ENCODE measurements around the gene CDH7.

Gene CDH7

GRCh38 chr18:65769652-65770051, 18.8 kb downstream of the CDH7 start:
- no peak for DNase-seq

GRCh38 chr18:65786474-65786873, 35.7 kb downstream of the CDH7 start:
- no peak for DNase-seq

GRCh38 chr18:65788373-65788772, 37.6 kb downstream of the CDH7 start:
- peak; percentile 77 for DNase-seq

GRCh38 chr18:65790604-65791003, 39.8 kb downstream of the CDH7 start:
- no peak for DNase-seq

GRCh38 chr18:65791719-65792118, 40.9 kb downstream of the CDH7 start:
- no peak for DNase-seq

GRCh38 chr18:65792456-65793074, 41.8 kb downstream of the CDH7 start:
- DNase-seq, result no peak

GRCh38 chr18:65808759-65809158, 57.9 kb downstream of the CDH7 start:
- DNase-seq, result no peak

GRCh38 chr18:65811307-65811706, 60.5 kb downstream of the CDH7 start:
- no peak for DNase-seq

GRCh38 chr18:65815506-65815905, 64.7 kb downstream of the CDH7 start:
- no peak for DNase-seq

GRCh38 chr18:65817178-65817577, 66.4 kb downstream of the CDH7 start:
- DNase-seq, result no peak

GRCh38 chr18:65821911-65822310, 71.1 kb downstream of the CDH7 start:
- no peak for DNase-seq

GRCh38 chr18:65822826-65823225, 72.0 kb downstream of the CDH7 start:
- no peak for DNase-seq

- no peak for DNase-seq
Observed at GRCh38 chr18:65827444-65827843, 76.6 kb downstream of the CDH7 start.

GRCh38 chr18:65835881-65836280, 85.1 kb downstream of the CDH7 start:
- no peak for DNase-seq

- DNase-seq, result no peak
Observed at GRCh38 chr18:65846107-65846506, 95.3 kb downstream of the CDH7 start.

GRCh38 chr18:65852273-65852672, 101.5 kb downstream of the CDH7 start:
- no peak for DNase-seq

- DNase-seq, result no peak
Observed at GRCh38 chr18:65859075-65859474, 108.3 kb downstream of the CDH7 start.

GRCh38 chr18:65869527-65869926, 118.7 kb downstream of the CDH7 start:
- no peak for DNase-seq

- no peak for DNase-seq
Observed at GRCh38 chr18:65876310-65876709, 125.5 kb downstream of the CDH7 start.

- DNase-seq, result no peak
Observed at GRCh38 chr18:65897292-65897691, 146.5 kb downstream of the CDH7 start.

- DNase-seq, result no peak
Observed at GRCh38 chr18:65901522-65901921, 150.7 kb downstream of the CDH7 start.

- no peak for DNase-seq
Observed at GRCh38 chr18:65906621-65907034, 155.8 kb downstream of the CDH7 start.

- no peak for DNase-seq
Observed at GRCh38 chr18:65907281-65907680, 156.5 kb downstream of the CDH7 start.

- DNase-seq, result no peak
Observed at GRCh38 chr18:65919018-65919417, 168.2 kb downstream of the CDH7 start.

GRCh38 chr18:65919663-65920062, 168.9 kb downstream of the CDH7 start:
- no peak for DNase-seq

GRCh38 chr18:65922103-65922502, 171.3 kb downstream of the CDH7 start:
- DNase-seq, result no peak
